Thyroid gland (tissue), 4 donors: Measurements from ENCODE around the gene COL9A1. TPM values are rescaled to one million over a fixed set of nuclear protein-coding genes. Genes with fewer than 3 reads are reported as not detected.

Experiments
- DNase-seq, 2 donors: peaks; one replicate each; pipeline ENCODE4 v3.0.0-alpha.2; 2019
- H3K27ac ChIP-seq, 3 donors: fragments of 200-600 bp; sonication (generic); 1 replicate in 2 of 3; 2 replicates in 1 of 3; pipeline ENCODE4 v1.5.1; 2016 to 2019; ENCODE audit warnings: mild to moderate bottlenecking in 1 of 3, moderate library complexity in 1 of 3
- H3K27me3 ChIP-seq: fragments of 200-600 bp; sonication (generic); one replicate; pipeline ENCODE4 v1.5.1; 2019
- H3K36me3 ChIP-seq, 2 donors: fragments of 200-600 bp; sonication (generic); one replicate each; pipeline ENCODE4 v1.5.1; 2016 to 2019
- H3K4me1 ChIP-seq, 2 donors: fragments of 200-600 bp; sonication (generic); one replicate each; pipeline ENCODE4 v1.5.1; 2017 to 2019
- H3K4me3 ChIP-seq, 3 donors: fragments of 200-600 bp; sonication (generic); replicated peaks in 1 of 3; 1 replicate in 2 of 3; 2 replicates in 1 of 3; pipeline ENCODE4 v1.5.1; 2016; ENCODE audit warnings: mild to moderate bottlenecking in 1 of 3
- H3K9me3 ChIP-seq: fragments of 200-600 bp; sonication (generic); one replicate; pipeline ENCODE4 v1.5.1; 2017
- CTCF ChIP-seq, 6 experiments: fragments of 200-600 bp in 3 of 6; fragments of 450-650 bp in 3 of 6; sonication (generic) in 3 of 6; IDR thresholded peaks; one replicate each; pipeline ENCODE4 v1.5.1; 2016 to 2019; ENCODE audit warnings: antibody characterized with exemption in 6 of 6, mild to moderate bottlenecking in 2 of 6, inconsistent platforms in 1 of 6, moderate library complexity in 1 of 6
- POLR2A ChIP-seq, 2 donors: fragments of 450-650 bp; IDR thresholded peaks; one replicate each; pipeline ENCODE4 v1.6.1; 2017; ENCODE audit warnings: antibody characterized with exemption in 2 of 2, mild to moderate bottlenecking in 2 of 2, moderate library complexity in 1 of 2
- WGBS, 2 donors: methylation state at CpG; one replicate each; pipeline ENCODE4 v1.1.5; 2017; 5-methylcytosine and 5-hydroxymethylcytosine counted together
- intact Hi-C: fragments of 100-400 bp; cut with DNase I; formaldehyde crosslinking; loops from one replicate; pipeline ENCODE4 v1.15.1; 2023
- total RNA-seq, 4 donors: library from RNA; depleted of rRNA; stranded (reverse); fragments of >200 nt; gene quantifications; one replicate each; pipeline ENCODE4 v1.2.3, GENCODE V29; 2016

Gene COL9A1
- total RNA-seq, 4 donors from 2014 or later, result 0.33 TPM; not detected in 2

- Histone ChIP-seq H3K9me3 (no peaks in the 10 kb centered on the region), H3K4me3 (no peak overlapping the region), H3K4me1 (no peaks in the 10 kb centered on the region), H3K27ac (no peak overlapping the region), H3K36me3 (no peaks in the 10 kb centered on the region), H3K27me3 (no peaks in the 10 kb centered on the region)
- 78 to 82% methylated on average over 3 of the region's 3 CpGs for WGBS, 2 donors
- no peak for TF ChIP-seq CTCF (IDR thresholded peaks at IDR 0.05)
- intact Hi-C loops, result no loop called here
- no peak for DNase-seq
Measured at GRCh38 chr6:70236343-70236742, 66.5 kb downstream of the COL9A1 start.

GRCh38 chr6:70234561-70235236 lies 68.2 kb downstream of the COL9A1 start:
- DNase-seq, result no peak
- no peaks in the 10 kb centered on the region for H3K36me3 ChIP-seq
- H3K4me3 ChIP-seq, result no peak overlapping the region
- no peak for TF ChIP-seq POLR2A (IDR thresholded peaks at IDR 0.05)
- TF ChIP-seq CTCF (IDR thresholded peaks at IDR 0.05), result no peak
- intact Hi-C loops, result no loop called here
- H3K4me1 ChIP-seq, result no peaks in the 10 kb centered on the region
- H3K27ac ChIP-seq, result no peak overlapping the region
- no peaks in the 10 kb centered on the region for H3K27me3 ChIP-seq
- H3K9me3 ChIP-seq, result no peaks in the 10 kb centered on the region
- WGBS, 2 donors, result 84 to 91% methylated on average over 7 of the region's 7 CpGs

- Histone ChIP-seq H3K27ac (no peak overlapping the region), H3K27me3 (no peaks in the 10 kb centered on the region), H3K9me3 (no peaks in the 10 kb centered on the region), H3K4me3 (no peak overlapping the region), H3K4me1 (no peaks in the 10 kb centered on the region), H3K36me3 (no peaks in the 10 kb centered on the region)
- intact Hi-C loops, result no loop called here
- no peak for DNase-seq
- no peak for TF ChIP-seq POLR2A (IDR thresholded peaks at IDR 0.05)
- no peak for TF ChIP-seq CTCF (IDR thresholded peaks at IDR 0.05)
- 68 to 77% methylated on average over 2 of the region's 2 CpGs for WGBS, 2 donors
Measured at GRCh38 chr6:70231311-70231710, 71.6 kb downstream of the COL9A1 start.

GRCh38 chr6:70225055-70225454 lies 77.8 kb downstream of the COL9A1 start:
- 78 to 92% methylated on average over 2 of the region's 2 CpGs for WGBS, 2 donors
- intact Hi-C loops, result no loop called here
- no peak overlapping the region for H3K27ac ChIP-seq

GRCh38 chr6:70222439-70222749 lies 80.5 kb downstream of the COL9A1 start:
- intact Hi-C loops, result no loop called here
- no peaks in the 10 kb centered on the region for H3K36me3 ChIP-seq
- 55 to 82% methylated on average over 2 of the region's 2 CpGs for WGBS, 2 donors

More at GRCh38 chr6:70225055-70225454, 77.8 kb downstream of the COL9A1 start:
- Histone ChIP-seq H3K27me3 (no peaks in the 10 kb centered on the region), H3K36me3 (no peaks in the 10 kb centered on the region), H3K4me3 (no peak overlapping the region), H3K4me1 (no peaks in the 10 kb centered on the region), H3K9me3 (no peaks in the 10 kb centered on the region)
- DNase-seq, result no peak
- TF ChIP-seq POLR2A (IDR thresholded peaks at IDR 0.05) (no peak), CTCF (IDR thresholded peaks at IDR 0.05) (no peak)

More at GRCh38 chr6:70222439-70222749, 80.5 kb downstream of the COL9A1 start:
- H3K27ac ChIP-seq, result no peak overlapping the region
- H3K9me3 ChIP-seq, result no peaks in the 10 kb centered on the region
- H3K27me3 ChIP-seq, result no peaks in the 10 kb centered on the region
- no peak for DNase-seq
- H3K4me3 ChIP-seq, result no peak overlapping the region
- H3K4me1 ChIP-seq, result no peaks in the 10 kb centered on the region
- TF ChIP-seq CTCF (IDR thresholded peaks at IDR 0.05) (no peak), POLR2A (IDR thresholded peaks at IDR 0.05) (no peak)
